H9 (cell line): Measurements from ENCODE around the gene OTOF. TPM values are rescaled to one million over a fixed set of nuclear protein-coding genes. Genes with fewer than 3 reads are reported as not detected.

Source experiments
- DNase-seq: peaks from one replicate; pipeline ENCODE4 v3.0.0-alpha.2; 2017
- H2AFZ ChIP-seq: one replicate; pipeline ENCODE4 v1.6.1; 2013; ENCODE audit warnings: mild to moderate bottlenecking, low read length, control low read depth, moderate library complexity
- H2AK5ac ChIP-seq: 2 replicates; pipeline ENCODE4 v1.6.1; 2013; ENCODE audit warnings: low read length, control low read depth, mixed read lengths; ENCODE audit not compliant: insufficient read length
- H2BK120ac ChIP-seq: one replicate; pipeline ENCODE4 v1.6.1; 2013; ENCODE audit warnings: low read depth, mild to moderate bottlenecking, low read length, control low read depth, inconsistent platforms; ENCODE audit not compliant: poor library complexity, severe bottlenecking
- H2BK12ac ChIP-seq: 2 replicates; pipeline ENCODE4 v1.6.1; 2013; ENCODE audit warnings: low read length, control low read depth, mixed read lengths, low read depth; ENCODE audit not compliant: insufficient read length
- H2BK15ac ChIP-seq: 2 replicates; pipeline ENCODE4 v1.6.1; 2013; ENCODE audit warnings: low read depth, low read length, control low read depth
- H2BK20ac ChIP-seq: one replicate; pipeline ENCODE4 v1.6.1; 2013; ENCODE audit warnings: low read depth, mild to moderate bottlenecking, low read length, control low read depth, inconsistent platforms; ENCODE audit not compliant: poor library complexity, severe bottlenecking
- H2BK5ac ChIP-seq: 2 replicates; pipeline ENCODE4 v1.6.1; 2013; ENCODE audit warnings: low read length, control low read depth, mixed read lengths; ENCODE audit not compliant: insufficient read length
- H3K14ac ChIP-seq: 2 replicates; pipeline ENCODE4 v1.6.1; 2013; ENCODE audit warnings: low read length, control low read depth; ENCODE audit not compliant: insufficient read depth
- H3K18ac ChIP-seq: 2 replicates; pipeline ENCODE4 v1.6.1; 2013; ENCODE audit warnings: low read depth, mild to moderate bottlenecking, mixed read lengths, low read length, control low read depth; ENCODE audit not compliant: insufficient read length
- H3K23ac ChIP-seq: 2 replicates; pipeline ENCODE4 v1.6.1; 2013; ENCODE audit warnings: low read length, control low read depth, mixed read lengths, low read depth; ENCODE audit not compliant: insufficient read length
- H3K23me2 ChIP-seq: 2 replicates; pipeline ENCODE4 v1.6.1; 2013; ENCODE audit warnings: low read depth, mild to moderate bottlenecking, mixed read lengths, low read length, control low read depth; ENCODE audit not compliant: insufficient read length, poor library complexity, severe bottlenecking
- H3K27ac ChIP-seq: 2 replicates; pipeline ENCODE4 v1.5.1; 2013; ENCODE audit warnings: low read length, control low read depth, mixed read lengths, low read depth; ENCODE audit not compliant: insufficient read length
- H3K27me3 ChIP-seq: 2 replicates; pipeline ENCODE4 v1.6.1; 2013; ENCODE audit warnings: low read length, control low read depth, inconsistent platforms; ENCODE audit not compliant: insufficient read depth
- H3K4ac ChIP-seq: 2 replicates; pipeline ENCODE4 v1.6.1; 2013; ENCODE audit warnings: low read depth, mild to moderate bottlenecking, control low read depth, inconsistent platforms, low read length, moderate library complexity
- H3K4me1 ChIP-seq: 2 replicates; pipeline ENCODE4 v1.6.1; 2013; ENCODE audit warnings: low read length, control low read depth, inconsistent platforms; ENCODE audit not compliant: insufficient read depth
- H3K4me2 ChIP-seq: 2 replicates; pipeline ENCODE4 v1.6.1; 2013; ENCODE audit warnings: low read length, control low read depth, mixed read lengths; ENCODE audit not compliant: insufficient read length, insufficient read depth
- H3K56ac ChIP-seq: 2 replicates; pipeline ENCODE4 v1.6.1; 2013; ENCODE audit warnings: low read depth, mild to moderate bottlenecking, mixed read lengths, low read length, control low read depth; ENCODE audit not compliant: insufficient read length
- H3K79me1 ChIP-seq: 2 replicates; pipeline ENCODE4 v1.6.1; 2013; ENCODE audit warnings: low read depth, mild to moderate bottlenecking, moderate library complexity, low read length, control low read depth, inconsistent platforms; ENCODE audit not compliant: insufficient read depth, poor library complexity, severe bottlenecking
- H3K79me2 ChIP-seq: 2 replicates; pipeline ENCODE4 v1.6.1; 2013; ENCODE audit warnings: low read length, control low read depth, inconsistent platforms; ENCODE audit not compliant: insufficient read depth
- H3K9ac ChIP-seq: 2 replicates; pipeline ENCODE4 v1.6.1; 2013; ENCODE audit warnings: low read length, control low read depth, mixed read lengths; ENCODE audit not compliant: insufficient read length; ENCODE audit errors: extremely low read depth
- H3K9me3 ChIP-seq: one replicate; pipeline ENCODE4 v1.6.1; 2013; ENCODE audit warnings: low read depth, low read length, inconsistent platforms; ENCODE audit not compliant: control insufficient read depth
- H3T11ph ChIP-seq: one replicate; pipeline ENCODE4 v1.6.1; 2013; ENCODE audit warnings: mild to moderate bottlenecking, low read length, control low read depth, inconsistent platforms
- H4K20me1 ChIP-seq: one replicate; pipeline ENCODE4 v1.6.1; 2013; ENCODE audit not compliant: control insufficient read depth, insufficient read length, insufficient read depth
- H4K5ac ChIP-seq: 2 replicates; pipeline ENCODE4 v1.6.1; 2013; ENCODE audit warnings: low read depth, mild to moderate bottlenecking, mixed read lengths, low read length, control low read depth; ENCODE audit not compliant: insufficient read length
- H4K8ac ChIP-seq: replicated peaks from 2 replicates; pipeline ENCODE4 v1.6.1; 2013; ENCODE audit warnings: low read length, control low read depth, mixed read lengths, low read depth; ENCODE audit not compliant: insufficient read length
- H4K91ac ChIP-seq: 2 replicates; pipeline ENCODE4 v1.6.1; 2013; ENCODE audit warnings: low read depth, mild to moderate bottlenecking, moderate library complexity, mixed read lengths, low read length, control low read depth; ENCODE audit not compliant: insufficient read length
- H3K27ac Mint-ChIP-seq, 3 experiments: 2 replicates in 2 of 3; 3 replicates in 1 of 3; pipeline ENCODE4 v1.8.0; 2020 to 2021; ENCODE audit warnings: mixed read lengths in 3 of 3, mild to moderate bottlenecking in 1 of 3, moderate library complexity in 1 of 3
- H3K27me3 Mint-ChIP-seq: 2 replicates; pipeline ENCODE4 v1.8.0; 2021; ENCODE audit warnings: low read depth, mild to moderate bottlenecking, moderate library complexity, mixed read lengths
- H3K36me3 Mint-ChIP-seq, 3 experiments: 2 replicates in 2 of 3; 3 replicates in 1 of 3; pipeline ENCODE4 v1.8.0; 2020 to 2021; ENCODE audit warnings: low read depth in 3 of 3, mixed read lengths in 3 of 3; ENCODE audit not compliant: insufficient read depth in 1 of 3
- H3K4me1 Mint-ChIP-seq, 2 experiments: 2 replicates each; pipeline ENCODE4 v1.8.0; 2020; ENCODE audit warnings: mixed read lengths in 2 of 2
- H3K4me3 Mint-ChIP-seq, 2 experiments: 2 replicates in 1 of 2; 3 replicates in 1 of 2; pipeline ENCODE4 v1.8.0; 2020 to 2021; ENCODE audit warnings: mild to moderate bottlenecking in 2 of 2, mixed read lengths in 2 of 2, moderate library complexity in 1 of 2
- H3K9me3 Mint-ChIP-seq, 2 experiments: 2 replicates in 1 of 2; 3 replicates in 1 of 2; pipeline ENCODE4 v1.8.0; 2020; ENCODE audit warnings: mild to moderate bottlenecking in 2 of 2, mixed read lengths in 2 of 2, moderate library complexity in 1 of 2
- CTCF ChIP-seq: fragments of 200-600 bp; sonication (generic); conservative IDR thresholded peaks from 3 replicates; pipeline ENCODE4 v1.8.0; 2021; ENCODE audit warnings: antibody characterized with exemption, mild to moderate bottlenecking
- WGBS: extraction: QIAGEN DNeasy Blood & Tissue Kit; methylation state at CpG from one replicate; pipeline ENCODE4 v1.1.7; 2013; ENCODE audit warnings: missing lambda C conversion rate, low lambda C conversion rate, mixed read lengths; ENCODE audit not compliant: insufficient read length; ENCODE audit errors: extremely low coverage; 5-methylcytosine and 5-hydroxymethylcytosine counted together
- total RNA-seq: library from RNA; stranded (reverse); gene quantifications from 2 replicates; pipeline ENCODE4 v1.2.1, GENCODE V29; 2021

OTOF gene
- total RNA-seq, 1 experiment from 2014 or later: 0.35 TPM

DNA sequence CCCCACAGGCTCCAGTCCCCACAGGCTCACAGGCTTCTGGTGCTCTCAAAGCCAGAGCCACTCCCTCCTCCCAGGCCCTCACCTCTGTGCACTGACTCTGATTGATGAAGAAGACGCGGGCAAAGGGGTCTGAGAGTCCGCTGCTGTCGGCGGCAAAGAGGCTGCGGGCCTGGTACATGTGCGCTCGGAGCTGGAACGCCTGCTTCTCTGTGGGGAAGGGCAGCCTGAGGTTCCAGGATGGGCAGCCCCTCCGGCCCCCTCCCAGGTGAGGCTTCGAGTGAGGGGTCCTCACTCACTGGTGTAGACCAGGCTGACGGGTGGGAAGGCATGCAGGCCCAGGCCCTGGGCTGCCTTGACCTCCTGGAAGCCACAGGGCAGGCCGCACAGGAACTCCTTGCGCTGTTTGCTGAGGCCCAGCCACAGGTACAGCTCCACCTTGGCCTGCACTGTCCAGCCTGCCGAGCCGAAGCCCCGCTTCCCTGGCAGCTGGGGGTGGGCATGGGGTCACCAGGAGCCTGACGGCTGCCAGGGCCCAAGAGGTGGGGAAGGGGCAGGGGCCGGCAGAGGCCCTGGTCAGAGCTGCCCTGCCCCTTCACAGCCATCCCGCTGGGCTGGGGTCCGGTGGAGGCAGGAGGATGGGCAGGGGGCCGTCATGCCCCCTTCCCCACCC, 2.0 kb downstream of the OTOF start:
- no peak overlapping the region for H2BK20ac ChIP-seq
- no peak overlapping the region for H3K4ac ChIP-seq
- no peaks in the 10 kb centered on the region for H3K23me2 ChIP-seq
- no peak overlapping the region for H4K91ac ChIP-seq
- no peaks in the 10 kb centered on the region; the same call in 1 of the 2 replicates for H3K4me1 ChIP-seq
- no peak overlapping the region for H3K56ac ChIP-seq
- H3K79me1 ChIP-seq: no peaks in the 10 kb centered on the region
- no peak for DNase-seq
- Mint-ChIP-seq H3K9me3 (peaks cover 0 to 4% of the 10 kb centered on the region in 2 experiments; a peak in 1 of 5 replicates), H3K4me1 (peaks cover 8 to 17% of the 10 kb centered on the region in 2 experiments), H3K27ac (no peak overlapping the region), H3K4me3 (no peak overlapping the region), H3K27me3 (peaks cover 6% of the 10 kb centered on the region), H3K36me3 (peaks cover 0 to 2% (median 0%) of the 10 kb centered on the region in 3 experiments; a peak in 2 of 7 replicates)
- no peak overlapping the region for H3K4me2 ChIP-seq
- no peak overlapping the region for H3K9ac ChIP-seq
- H3K79me2 ChIP-seq: no peaks in the 10 kb centered on the region
- H2AFZ ChIP-seq: no peak overlapping the region
- no peaks in the 10 kb centered on the region for H3K27me3 ChIP-seq
- H3K14ac ChIP-seq: peak overlapping the region; percentile 31; the same call in 1 of the 2 replicates
- TF ChIP-seq CTCF: no peak
- H4K5ac ChIP-seq: no peak overlapping the region
- no peak overlapping the region for H3T11ph ChIP-seq
- no peak overlapping the region for H3K23ac ChIP-seq
- no peak overlapping the region for H2BK15ac ChIP-seq
- H2BK5ac ChIP-seq: no peak overlapping the region
- H3K9me3 ChIP-seq: no peaks in the 10 kb centered on the region
- no peak overlapping the region for H3K27ac ChIP-seq
- no peak overlapping the region for H2AK5ac ChIP-seq
- H3K18ac ChIP-seq: peak overlapping the region; percentile 34
- H2BK12ac ChIP-seq: no peak overlapping the region
- no peak overlapping the region for H2BK120ac ChIP-seq
- H4K8ac ChIP-seq: no peak overlapping the region
- no peaks in the 10 kb centered on the region for H4K20me1 ChIP-seq
- no CpG with 5 or more reads among the region's 22 CpGs for WGBS
